ENCODE results near the gene LHX3.

LHX3 gene

GRCh38 chr9:136205707-136205992 lies 722 bp upstream of the LHX3 start:
- DNase-seq: no peak

- no peak for DNase-seq
Observed at GRCh38 chr9:136204145-136204805, 653 bp downstream of the LHX3 start.

- peak in 1 of 2 experiments; percentile 32 for DNase-seq
Observed at GRCh38 chr9:136203408-136204144, 1.4 kb downstream of the LHX3 start.

- no peak for DNase-seq
Observed at GRCh38 chr9:136202454-136203407, 2.2 kb downstream of the LHX3 start.

DNA sequence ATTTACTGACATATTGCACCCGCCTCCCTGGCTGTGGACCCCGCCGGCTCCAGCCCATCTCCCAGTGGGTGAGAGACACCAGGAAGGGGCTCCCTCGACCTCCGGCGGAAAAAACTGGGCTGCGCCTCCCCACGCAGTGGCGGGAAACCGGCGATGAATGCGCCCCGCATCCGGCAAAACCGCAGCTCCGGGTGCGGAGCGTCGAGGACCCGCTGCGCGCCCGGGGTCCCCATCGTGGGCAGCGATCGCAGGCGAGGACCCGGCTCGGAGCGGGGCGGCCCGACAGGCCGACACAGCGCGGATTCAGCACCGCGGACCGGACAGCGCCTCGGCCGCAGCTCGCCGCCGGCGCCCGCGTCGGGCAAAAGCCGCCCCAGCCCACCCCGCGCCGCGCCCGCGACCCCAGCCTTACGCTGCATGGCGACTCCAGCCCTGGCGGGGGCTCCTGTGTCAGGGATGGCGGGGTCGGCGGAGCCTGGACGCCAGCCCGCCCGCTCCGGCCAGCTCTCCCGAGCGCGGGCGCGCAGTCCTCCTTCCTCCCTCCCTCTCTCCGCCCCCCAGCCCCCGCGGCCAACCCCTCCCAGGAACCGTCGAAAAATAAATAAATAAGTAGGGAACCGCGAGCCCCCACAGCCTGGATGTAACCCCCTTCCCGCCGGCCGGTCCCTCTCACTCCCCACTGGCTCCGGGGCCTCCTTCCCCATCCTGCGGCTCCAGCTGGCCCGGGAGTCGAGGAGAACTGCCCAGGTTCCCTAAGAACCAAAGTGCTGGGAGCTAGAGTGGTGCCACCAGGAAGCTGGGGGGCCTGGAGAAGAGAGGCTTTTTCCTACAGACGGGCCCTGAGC lies 3.1 kb downstream of the LHX3 start:
- DNase-seq: peak in 1 of 2 experiments; percentile 21

GRCh38 chr9:136201174-136201573 lies 3.8 kb downstream of the LHX3 start:
- DNase-seq: no peak

- DNase-seq: no peak
Observed at GRCh38 chr9:136200424-136200823, 4.5 kb downstream of the LHX3 start.

DNA sequence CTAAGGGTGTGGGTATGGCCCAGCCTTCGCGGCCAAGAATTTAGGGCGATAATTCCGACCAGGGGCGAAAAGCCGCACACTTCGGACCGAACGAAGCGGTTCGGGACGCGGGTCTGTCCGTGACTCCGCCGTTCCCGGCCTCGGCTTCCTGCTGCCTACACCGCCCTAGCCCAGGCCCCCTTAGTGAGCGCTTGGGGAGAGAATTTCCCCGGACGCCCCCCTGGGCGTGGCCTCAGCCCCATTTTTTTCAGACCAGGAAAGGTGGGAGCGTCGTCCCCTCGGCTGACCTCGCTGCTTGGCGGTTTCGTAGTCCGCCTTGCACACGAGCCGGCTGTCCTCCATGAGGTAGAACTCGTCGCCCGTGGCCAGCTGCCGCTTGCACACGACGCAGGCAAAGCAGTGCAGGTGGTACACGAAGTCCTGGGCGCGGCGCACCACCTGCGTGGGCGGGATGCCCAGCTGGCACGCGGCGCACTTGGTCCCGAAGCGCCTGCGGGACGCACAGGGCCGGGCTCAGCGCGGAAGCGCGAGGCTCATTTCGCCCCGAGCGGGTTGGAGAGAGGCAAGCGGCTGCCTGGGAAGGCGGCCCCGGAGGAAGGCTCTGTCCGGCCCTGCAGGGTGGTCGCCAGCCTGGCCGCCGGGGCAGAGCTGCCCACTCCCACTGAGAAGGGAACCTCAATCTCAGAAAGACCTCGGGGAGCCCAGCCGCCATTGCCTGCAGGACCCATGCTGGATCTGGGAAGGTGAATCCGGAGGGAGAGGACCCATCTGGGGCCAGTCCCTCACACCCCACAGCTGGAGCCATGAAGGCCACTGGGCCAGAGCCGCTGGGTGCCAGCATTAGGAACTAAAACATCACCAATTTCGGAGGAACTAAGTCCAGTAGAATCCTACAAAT lies 5.3 kb downstream of the LHX3 start:
- peak in 1 of 2 experiments; percentile 28 for DNase-seq

DNA sequence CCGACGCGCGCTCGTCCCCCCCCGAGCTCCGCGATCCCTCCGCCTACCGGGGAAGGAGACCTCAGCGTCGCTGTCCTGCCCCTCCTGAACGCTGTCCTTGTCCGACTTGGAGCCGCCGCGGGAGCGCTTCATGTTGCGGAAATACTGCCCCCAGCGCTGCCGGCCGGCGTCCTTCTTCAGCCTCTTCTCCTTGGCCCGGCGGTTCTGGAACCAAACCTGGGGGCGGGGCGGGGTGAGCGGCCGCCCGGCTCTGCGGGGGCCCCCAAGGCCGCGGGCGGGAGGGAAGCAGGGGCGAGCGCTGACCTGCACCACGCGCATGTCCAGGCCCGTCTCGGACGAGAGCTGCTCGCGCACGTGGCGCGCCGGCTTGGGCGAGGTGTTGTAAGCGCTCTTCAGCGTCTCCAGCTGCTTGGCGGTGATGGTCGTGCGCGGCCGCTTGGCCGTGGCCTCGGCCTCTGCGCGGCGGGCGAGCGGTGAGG lies 6.3 kb downstream of the LHX3 start:
- peak; percentile 69 to 72 for DNase-seq

DNA sequence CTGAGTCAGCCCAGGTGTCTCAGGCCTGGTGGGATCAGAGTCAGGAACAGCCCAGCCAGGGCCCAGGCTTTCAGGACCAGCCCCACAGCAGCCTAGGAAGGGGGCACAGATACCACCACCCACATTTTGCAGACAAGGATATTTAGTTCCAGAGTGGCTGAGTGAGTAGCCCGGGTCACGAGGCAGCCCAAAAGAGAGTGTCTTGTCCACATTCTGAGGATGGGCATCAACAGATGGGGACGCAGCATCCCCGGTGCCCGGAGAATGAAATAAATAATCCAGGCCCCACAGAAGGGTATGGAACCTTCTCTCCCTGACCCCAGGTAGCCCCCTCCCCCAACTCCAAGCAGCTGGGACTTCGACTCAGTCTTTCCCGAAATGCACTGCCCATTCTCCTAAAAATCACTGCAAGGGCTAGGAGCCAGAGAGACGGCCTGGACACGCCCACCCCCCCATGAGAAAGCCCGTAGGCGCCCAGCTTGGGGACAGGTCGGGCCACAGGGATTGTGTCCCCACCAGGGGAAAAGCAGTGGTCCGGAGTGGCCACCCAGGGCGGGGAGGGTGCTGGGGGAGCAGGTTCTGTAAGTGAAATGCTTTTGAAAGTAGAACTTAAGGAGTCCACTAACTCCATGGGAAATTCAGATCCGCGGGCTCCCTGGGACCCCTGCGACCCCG lies 6.9 kb downstream of the LHX3 start:
- no peak for DNase-seq

DNA sequence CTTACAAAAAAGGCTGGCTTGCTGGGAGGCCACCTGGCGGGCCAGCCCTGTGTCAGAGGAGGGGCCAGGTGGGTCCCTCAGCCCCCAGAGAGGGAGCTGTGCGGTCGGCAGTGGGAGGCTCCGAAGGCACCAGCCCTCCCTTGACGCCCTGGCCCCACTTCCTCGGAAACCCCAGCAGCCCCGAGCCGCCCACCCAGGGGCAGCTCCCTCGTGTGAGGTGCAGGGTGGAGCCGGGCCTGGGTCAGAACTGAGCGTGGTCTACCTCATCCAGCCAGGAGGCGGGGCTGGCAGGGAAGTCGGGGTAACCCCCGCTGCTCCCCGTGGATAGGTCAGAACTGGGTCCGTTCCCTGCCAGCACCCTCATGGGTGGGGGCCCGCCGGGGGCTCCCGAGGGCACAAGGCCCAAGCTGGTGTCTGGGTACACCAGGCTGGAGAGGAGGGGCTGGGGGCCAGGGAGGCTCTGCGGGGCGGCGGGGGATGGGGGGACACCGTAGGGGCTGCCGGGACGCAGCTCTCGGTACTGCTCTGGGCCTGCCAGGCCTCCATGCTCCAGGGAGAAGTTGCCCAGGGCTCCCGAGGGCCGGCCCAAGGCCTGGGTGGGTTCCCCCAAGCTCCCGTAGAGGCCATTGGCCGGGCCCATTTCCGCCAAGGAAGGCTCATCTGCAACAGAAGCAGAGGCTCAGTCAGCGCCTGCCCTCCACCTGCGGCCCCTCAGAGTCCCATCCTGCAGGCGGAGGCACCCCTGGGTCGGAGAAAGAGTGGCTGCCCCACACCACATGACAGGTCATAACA lies 7.6 kb downstream of the LHX3 start:
- no peak for DNase-seq

GRCh38 chr9:136196404-136197083 lies 8.4 kb downstream of the LHX3 start:
- no peak for DNase-seq

DNA sequence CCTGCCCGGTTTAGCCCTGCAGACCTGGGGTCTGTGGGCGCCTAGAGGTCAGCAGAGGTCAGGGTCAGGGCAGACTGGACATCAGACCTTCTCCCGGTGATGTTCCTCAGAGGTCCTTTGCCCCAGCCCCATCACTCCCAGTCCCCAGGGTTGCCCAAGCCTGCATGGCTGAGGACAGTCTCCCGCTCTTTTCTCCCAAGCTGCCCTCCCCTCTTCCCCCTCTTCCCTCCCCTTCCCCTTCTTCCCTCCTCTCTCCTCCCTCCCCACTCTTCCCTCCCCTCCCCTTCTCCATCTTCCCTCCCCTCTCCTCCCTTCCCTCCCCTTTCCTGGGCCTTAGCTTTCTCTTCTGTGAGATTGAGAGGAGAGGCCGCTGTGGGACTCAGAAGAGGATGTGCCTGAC lies 10.4 kb downstream of the LHX3 start:
- DNase-seq: no peak

DNA sequence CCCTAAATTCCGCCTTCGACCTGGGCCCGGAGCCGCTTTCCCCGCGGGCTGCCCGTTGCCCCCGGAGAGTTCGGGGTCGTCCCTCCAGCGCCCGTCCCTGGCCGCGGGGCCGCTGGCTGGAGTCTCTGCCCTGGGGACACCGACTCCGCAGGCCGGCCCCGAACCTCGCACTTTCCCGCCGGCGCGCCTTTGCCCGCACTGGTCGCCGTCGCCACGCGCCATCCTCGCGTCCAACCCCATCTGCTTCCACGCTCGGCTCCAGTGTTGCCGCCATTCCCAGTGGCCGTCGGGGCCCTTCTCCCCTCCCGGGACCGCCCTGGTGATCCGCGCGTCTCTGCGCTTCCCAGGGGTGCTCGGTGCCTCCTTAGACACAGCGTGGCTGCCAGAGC lies 11.0 kb downstream of the LHX3 start:
- no peak for DNase-seq

- DNase-seq: peak in 1 of 2 experiments; percentile 73
Observed at GRCh38 chr9:136193127-136193890, 11.6 kb downstream of the LHX3 start.

- peak; percentile 76 to 85 for DNase-seq
Observed at GRCh38 chr9:136192289-136193126, 12.4 kb downstream of the LHX3 start.

GRCh38 chr9:136191960-136192286 lies 13.0 kb downstream of the LHX3 start:
- no peak for DNase-seq

Measured in NCI-H524 (cell line).